Eye (tissue), 1 donor: ENCODE results near the gene KIF4B.
"Not testable (repeated sequence)": the region's sequence is repeated elsewhere in the genome, so short reads cannot be mapped to it uniquely, and the experiment has no call there.

Experiments
- DNase-seq: peaks from one replicate; pipeline ENCODE4 v3.0.0-alpha.2; 2015

KIF4B gene

GRCh38 chr5:155010881-155011280 lies 2.7 kb upstream of the KIF4B start:
- no peak for DNase-seq

DNA sequence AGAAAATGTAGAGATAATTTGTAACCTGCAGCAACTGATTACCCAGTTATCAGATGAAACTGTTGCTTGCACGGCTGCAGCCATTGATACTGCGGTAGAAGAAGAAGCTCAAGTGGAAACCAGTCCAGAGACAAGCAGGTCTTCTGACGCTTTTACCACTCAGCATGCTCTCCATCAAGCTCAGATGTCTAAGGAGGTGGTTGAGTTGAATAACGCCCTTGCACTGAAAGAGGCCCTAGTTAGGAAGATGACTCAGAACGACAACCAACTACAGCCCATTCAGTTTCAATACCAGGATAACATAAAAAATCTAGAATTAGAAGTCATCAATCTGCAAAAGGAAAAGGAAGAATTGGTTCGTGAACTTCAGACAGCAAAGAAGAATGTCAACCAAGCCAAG lies 1.7 kb downstream of the KIF4B start:
- no peak for DNase-seq

DNA sequence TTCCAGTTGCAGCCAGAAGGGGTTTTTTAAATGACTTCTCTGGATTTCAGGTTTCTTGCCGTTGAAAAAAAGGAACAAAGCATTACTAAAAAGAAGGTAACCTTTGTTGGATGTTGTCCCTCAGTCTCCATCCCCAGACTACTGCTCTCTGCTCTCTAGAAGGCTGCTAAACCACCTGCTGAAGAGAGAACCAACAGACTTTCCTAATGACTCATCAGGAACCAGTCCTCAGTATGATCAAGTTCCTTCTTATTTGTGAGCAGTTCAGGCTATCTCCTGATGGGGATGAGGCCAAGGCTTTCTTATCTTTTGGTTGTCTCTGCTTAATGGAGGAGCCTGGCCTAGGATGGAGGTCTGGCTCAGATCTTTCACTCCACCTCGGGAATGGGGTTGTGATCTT lies 4.1 kb downstream of the KIF4B start:
- no peak for DNase-seq

DNA sequence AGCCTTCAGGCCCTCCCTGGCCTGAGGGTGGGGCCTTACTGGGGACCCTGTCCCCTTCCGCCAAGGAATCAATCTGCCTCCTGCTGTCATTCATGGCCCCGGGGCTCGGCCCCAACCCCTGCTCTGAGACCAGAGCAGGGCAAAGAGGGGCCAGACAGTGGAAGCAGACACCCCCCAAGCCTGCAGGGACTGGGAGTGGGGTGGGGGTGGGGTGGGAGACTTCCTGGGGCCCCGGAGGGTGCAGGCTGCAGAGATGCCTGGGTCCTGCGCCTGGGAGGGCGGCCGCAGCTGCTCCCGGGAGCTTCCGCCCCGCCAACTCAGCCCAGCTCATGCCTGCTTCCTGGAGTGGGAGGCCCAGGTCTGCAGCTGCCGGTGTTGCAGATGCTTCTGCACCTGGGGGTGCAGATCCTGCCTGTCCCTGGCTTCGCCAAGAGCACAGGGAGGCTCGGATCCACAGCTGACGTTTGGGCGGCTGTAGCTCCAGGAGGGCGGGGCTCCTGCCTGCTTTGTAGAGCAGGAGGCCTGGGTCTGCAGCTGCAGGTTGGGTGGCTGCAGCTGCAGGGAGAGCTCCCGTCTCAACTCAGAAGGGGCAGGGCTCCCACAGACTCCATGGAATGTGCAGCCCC lies 6.2 kb downstream of the KIF4B start:
- DNase-seq = no peak

DNA sequence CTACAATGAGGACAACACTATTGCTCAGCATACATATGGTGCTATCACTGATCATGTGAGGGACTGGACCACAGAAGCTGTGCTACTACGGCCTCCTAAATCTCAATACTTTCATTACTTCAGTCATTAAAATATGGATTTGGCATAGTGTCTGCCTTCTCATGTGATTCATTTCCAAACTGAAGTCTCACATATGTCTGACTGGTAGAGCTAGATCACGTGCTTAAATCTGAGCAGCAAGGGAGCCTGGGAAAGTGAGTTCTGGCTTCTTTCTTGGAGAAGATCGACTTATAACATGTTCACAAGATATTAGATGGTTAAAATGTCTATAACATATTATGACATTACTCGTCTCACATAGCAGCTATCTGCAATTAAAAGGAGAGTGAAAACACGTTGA lies 8.3 kb downstream of the KIF4B start:
- DNase-seq = no peak

- DNase-seq = no peak
Measured at GRCh38 chr5:155023320-155023719, 9.8 kb downstream of the KIF4B start.

- no peak for DNase-seq
Measured at GRCh38 chr5:155024015-155024414, 10.5 kb downstream of the KIF4B start.

DNA sequence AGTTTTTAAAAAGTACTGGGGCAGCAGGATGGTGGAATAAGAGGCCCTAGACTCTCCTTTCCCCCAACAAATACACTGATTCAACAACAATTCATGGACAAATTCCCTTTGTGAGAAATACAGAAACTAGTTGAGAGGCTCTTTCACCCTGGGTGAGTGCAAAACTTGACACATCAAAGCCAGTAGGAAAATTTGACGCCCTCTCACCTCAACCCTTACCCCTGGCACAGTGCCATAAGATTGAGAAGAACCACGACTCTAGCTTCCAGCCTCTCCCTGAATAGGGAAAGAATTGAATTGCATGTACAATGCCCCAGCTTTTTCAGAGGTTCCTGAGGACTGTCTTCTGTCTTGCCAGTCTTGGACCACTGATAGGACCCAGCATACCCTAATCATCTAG lies 12.3 kb downstream of the KIF4B start:
- no peak for DNase-seq

- DNase-seq = no peak
Measured at GRCh38 chr5:155027993-155028629, 14.6 kb downstream of the KIF4B start.

DNA sequence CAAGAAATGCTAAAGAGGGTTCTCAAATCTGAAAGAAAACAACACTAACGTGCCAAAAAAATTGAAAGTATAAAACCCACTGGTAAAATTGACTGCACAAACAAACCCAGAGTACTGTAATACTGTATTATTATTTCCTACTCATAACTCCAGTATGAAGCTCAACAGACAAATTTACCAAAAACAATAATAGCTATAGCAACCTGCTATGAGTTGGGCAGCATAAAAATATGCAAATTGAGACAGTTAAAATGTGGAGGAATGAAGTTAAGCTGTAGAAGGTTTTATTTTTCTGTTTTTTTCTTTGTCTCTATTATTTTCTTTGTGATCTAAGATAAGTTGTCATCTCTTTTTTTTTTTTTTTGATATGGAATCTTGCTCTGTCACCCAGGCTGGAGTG lies 15.7 kb downstream of the KIF4B start:
- DNase-seq = no peak

DNA sequence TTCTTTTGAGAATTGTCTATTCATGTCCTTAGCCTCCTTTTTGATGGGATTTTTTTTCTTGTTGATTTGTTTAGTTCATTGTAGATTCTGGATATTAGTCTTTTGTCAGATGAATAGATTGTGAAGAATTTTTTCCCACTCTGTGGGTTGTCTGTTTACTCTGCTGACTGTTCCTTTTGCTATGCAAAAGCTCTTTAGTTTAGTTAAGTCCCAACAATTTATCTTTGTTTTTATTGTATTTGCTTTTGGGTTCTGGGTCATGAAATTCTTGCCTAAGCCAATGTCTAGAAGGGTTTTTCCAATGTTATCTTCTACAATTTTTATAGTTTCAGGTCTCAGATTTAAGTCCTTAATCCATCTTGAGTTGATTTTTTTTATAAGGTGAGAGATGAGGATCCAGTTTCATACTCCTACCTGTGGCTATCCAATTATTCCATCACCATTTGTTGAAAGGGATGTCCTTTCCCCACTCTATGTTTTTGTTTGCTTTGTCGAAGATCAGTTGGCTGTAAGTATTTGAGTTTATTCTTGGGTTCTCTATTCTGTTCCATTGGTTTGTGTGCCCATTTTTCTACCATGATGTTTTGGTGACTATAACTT lies 20.7 kb downstream of the KIF4B start:
- not testable (repeated sequence) for DNase-seq

DNA sequence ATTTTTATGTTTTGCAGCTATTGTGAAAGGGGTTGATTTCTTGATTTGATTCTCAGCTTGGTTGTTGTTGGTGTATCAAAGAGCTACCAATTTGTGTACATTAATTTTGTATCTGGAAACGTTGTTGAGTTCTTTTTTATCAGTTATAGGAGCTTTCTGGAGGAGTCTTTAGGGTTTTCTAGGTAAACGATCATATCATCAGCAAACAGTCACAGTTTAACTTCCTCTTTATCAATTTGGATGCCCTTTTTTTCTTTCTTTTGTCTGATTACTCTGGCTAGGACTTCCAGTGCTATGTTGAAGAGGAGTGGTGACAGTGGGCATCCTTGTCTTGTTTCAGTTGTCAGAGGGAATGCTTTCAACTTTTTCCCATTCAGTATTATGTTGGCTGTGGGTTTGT lies 21.5 kb downstream of the KIF4B start:
- DNase-seq = not testable (repeated sequence)

DNA sequence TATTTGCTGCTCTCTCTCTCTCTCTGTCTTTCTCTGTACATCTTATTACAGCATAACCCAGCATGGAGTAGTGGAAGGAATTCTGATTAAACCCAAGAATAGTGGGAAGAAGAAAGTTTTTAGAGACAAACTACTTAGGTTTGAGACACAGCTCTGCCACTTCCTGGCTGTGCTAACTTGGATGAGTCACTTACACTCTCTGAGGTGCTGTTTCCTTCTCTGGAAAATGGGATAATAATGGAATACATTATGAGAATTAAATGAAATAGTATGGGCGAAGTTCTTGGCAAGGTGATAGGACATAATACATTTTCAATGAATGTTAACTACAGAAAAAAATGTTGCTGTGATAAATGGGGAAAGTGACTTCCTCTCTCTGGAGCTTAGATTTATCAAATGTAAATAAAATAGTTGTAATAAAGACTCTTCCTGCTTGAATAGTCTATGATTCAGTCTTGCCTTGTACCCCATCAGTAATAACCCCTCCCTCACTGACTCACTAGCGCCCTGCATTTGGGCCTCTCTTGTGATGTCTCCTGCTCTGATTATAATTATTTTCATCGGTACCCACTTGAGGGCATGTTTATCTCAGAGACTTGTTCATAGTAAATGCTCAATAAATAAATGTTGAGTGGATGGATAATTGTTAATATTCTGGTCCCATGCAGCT lies 27.6 kb downstream of the KIF4B start:
- no peak for DNase-seq

DNA sequence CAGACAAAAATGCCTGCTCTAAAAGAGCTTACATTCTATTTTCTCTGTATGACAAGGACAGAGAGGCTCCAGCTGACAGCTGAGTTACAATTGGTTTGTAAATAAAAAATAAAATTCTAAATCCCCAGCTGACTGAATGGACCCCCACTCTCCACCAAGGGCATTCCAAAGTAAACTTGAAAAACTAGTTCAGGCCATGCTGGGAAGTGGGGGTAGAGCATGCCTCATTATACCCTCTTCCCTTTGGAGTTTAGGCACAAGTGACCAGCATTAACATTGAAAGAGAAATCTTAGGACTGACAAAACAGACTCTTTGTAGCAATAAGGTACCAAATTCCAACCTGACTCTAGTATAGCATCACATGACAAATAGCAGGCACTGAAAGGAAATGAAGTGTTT lies 31.0 kb downstream of the KIF4B start:
- DNase-seq = no peak

GRCh38 chr5:155046591-155046990 lies 33.0 kb downstream of the KIF4B start:
- no peak for DNase-seq

DNA sequence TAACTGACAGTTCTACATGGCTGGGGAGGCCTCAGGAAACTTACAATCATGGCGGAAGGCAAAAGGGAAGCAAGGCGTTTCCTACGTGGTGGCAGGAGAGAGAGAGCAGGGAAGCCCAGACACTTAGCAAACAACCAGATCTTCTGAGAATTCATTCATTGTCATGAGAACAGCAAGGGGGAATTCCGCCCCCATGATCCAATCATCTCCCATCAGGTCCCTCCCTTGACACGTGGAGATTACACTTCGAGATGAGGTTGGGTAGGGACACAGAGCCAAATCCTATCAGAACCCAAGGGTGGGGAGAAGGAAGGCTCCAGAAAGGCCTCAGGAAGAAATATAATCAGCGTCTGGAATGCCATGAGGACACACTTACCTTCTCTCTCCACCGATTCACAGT lies 34.3 kb downstream of the KIF4B start:
- no peak for DNase-seq

- no peak for DNase-seq
Measured at GRCh38 chr5:155049569-155050383, 36.2 kb downstream of the KIF4B start.

GRCh38 chr5:155050384-155051019 lies 36.9 kb downstream of the KIF4B start:
- no peak for DNase-seq

- DNase-seq = no peak
Measured at GRCh38 chr5:155052532-155052931, 39.0 kb downstream of the KIF4B start.

DNA sequence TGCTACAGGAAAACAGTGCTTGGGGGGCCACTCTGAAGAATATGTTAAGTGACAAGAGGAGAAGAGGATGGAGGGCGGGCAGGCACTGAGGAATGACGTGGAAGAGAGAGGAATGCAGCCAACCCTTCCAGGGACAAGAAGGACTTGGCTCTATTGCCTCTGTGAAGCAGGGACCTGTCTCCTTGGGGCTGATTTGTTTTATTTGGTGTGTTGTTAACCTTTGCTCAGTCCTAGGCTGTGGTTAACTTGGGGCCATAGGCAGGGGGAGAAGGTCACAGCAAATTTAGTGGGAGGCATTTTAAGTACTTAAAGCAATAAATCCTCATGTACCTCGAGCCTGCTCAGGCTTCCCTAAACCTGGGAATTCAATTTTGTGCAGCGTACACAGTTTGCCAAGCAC lies 39.9 kb downstream of the KIF4B start:
- no peak for DNase-seq

DNA sequence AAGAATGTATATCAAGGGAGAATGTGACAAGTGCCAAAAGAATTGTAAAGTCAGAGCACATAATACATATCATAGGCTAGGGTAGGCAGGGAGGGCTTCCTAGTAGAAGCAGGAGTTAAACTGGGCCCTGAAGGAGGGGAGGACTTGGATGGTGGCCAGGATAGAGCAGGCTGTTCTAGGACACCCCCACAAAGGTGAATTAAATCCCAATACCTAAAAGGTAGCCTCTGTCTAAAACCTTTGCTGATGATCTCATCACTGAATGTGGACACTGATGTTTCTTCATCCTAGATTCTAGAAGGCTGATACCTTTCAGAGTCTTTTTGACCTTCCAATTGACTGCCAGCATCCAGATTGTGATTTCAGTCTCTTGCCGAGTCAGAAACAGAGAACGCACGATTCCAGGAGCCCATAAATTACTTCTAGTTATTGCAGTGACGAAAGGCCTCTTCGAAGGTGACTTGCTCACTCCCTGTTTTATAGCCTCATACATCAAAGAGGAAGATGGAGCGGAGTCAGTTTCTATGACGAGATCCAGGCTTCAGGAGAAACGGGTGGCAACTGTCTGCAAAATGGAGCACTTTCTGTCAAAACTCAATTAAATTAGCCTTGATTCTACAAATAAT lies 43.2 kb downstream of the KIF4B start:
- DNase-seq = no peak

DNA sequence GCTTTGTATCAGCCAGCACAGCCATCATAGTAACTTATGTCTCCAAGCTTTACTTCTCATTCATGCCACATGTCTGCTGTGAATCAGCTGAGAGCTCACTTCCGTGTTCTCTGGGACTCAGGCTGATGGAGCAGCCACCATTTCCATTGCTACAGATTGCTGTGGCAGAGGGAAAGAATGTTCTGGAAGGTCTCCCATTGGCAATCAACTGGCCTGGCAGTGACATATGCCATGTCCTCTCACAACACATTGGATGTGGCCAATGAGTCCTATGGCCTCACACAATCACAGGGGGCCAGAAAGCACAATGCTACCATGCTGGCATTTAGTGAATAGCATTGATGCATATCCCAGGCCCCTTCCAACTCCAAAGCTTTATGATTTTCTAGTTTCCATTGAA lies 44.1 kb downstream of the KIF4B start:
- DNase-seq = no peak
